ENCODE measurements around the gene DDX4.
A peak's percentile ranks its signal among the peaks of the same experiment; 100 is the strongest.
"Not testable (repeated sequence)": the region's sequence is repeated elsewhere in the genome, so short reads cannot be mapped to it uniquely, and the experiment has no call there.

DDX4 gene

DNA sequence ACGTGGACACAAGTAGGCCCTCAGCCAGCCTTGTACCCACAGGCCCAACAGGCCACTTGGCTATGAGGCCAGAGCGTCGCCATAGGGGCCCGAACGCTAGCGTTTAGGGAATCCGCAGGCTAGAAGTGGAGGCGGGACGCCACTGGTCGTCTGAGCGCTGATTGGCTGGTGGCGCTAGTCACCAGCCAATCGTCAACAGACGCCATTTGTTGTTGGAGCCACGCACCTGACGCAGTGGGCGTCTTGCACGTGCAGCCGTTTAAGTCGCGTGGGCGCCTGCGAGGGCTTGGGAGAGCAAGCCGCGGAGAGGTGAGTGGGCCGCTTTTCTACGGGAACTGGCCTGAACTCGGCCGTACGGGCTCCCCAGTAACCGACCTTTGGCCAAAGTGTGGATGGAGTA, at the start of gene DDX4:
DDX4 (plus strand) TSS at position 269 of the 400 bp plus-strand sequence. CDS start 903 bp downstream, outside the sequence.
- no peak for DNase-seq (ENCODE audit: low spot score)

GRCh38 chr5:55691265-55692105, 46.4 kb upstream of the DDX4 start:
- peak; percentile 42 for DNase-seq (ENCODE audit: low spot score)

DNA sequence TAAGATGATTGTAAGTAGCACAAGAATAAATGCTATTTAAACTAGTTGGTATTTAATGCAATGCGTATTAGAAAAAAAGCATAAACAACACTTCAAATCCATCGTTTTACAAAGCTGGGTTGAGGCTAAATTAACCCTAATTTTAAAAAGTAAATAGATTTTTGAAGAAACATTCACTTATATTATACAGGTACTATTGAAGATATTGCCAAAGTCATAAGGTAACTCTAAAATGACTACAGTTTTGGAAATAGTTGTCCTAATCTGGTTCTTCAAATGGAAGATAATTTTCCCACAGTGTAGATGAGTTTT, 45.8 kb upstream of the DDX4 start:
- DNase-seq (ENCODE audit: low spot score): no peak

DNA sequence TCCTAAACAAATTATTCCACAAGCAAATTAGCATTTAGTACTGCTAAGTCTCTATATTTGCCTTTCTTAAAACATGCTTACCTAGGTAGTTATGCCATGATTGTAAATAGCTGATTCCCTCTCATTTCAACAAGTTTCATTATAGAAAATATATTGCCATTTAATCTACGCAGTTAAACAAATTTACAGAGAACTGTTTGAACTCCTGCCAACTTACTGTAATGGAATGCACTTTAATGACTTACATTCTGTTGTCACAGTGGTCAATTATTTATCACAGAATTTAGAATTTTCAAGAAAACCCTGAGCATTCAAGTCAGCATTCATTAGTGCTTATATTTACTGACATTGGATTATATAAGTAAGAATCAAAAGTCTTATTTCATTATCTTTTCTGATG, 45.4 kb upstream of the DDX4 start:
- no peak for DNase-seq (ENCODE audit: low spot score)

DNA sequence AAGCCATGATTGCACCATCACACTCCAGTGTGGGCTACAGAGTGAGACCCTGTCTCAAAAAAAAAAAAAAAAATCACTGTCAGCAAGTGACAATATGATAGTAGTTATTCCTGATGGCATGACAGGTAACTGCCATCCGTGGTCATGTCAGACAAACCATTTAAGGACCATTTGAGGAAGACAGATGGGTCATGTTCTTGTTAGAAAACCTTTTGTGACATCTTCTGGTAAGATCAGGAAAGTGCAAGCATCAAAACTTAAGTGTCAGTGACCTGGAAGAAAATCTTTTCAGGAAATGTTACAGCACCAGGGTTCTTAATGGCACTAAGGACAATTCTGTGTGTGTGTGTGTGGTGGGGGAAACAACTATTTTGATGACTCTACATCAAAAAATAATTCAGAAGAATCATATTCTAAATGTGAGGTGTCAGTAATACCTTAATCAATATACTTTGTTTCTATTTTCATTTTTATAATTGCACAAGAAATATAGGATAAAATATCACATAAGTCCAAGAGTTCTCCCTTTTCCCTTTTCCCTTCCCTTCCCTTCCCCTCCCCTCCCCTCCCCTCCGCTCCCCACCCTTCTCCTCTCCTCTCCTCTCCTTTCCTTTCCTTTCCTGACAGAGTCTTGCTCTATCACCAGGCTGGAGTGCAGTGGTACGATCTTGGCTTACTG, 43.6 kb upstream of the DDX4 start:
- no peak for DNase-seq (ENCODE audit: low spot score)

- not testable (repeated sequence) for DNase-seq (ENCODE audit: low spot score)
Measured at GRCh38 chr5:55696704-55697103, 41.2 kb upstream of the DDX4 start.

DNA sequence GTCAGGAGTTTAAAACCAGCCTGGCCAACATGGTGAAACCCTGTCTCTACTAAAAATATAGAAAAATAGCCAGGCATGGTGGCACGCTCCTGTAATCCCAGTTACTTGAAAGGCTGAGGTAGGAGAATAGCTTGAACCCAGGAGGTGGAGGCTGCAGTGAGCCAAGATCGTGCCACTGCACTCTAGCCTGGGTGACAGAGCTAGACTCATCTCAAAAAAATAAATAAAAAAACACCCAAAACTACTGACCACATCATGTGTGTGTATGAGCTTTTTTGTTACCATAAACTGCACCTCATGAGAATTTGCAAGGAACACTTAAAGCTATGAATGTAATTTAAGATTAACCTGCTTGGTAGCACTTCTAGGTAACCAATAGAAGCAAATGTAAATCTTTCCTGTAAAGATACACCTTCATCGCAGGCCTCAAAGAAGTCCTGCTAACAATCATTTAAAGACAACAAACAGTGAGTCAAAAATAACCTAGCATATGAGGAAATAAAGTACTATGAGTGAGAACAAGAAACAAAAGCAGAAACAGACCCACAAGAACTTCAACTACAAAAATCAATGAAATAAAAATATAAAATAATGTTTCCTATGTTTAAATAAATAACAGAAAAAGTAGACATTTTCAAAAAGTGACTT, 38.7 kb upstream of the DDX4 start:
- DNase-seq (ENCODE audit: low spot score): no peak

GRCh38 chr5:55700745-55701144, 37.1 kb upstream of the DDX4 start:
- no peak for DNase-seq (ENCODE audit: low spot score)

DNA sequence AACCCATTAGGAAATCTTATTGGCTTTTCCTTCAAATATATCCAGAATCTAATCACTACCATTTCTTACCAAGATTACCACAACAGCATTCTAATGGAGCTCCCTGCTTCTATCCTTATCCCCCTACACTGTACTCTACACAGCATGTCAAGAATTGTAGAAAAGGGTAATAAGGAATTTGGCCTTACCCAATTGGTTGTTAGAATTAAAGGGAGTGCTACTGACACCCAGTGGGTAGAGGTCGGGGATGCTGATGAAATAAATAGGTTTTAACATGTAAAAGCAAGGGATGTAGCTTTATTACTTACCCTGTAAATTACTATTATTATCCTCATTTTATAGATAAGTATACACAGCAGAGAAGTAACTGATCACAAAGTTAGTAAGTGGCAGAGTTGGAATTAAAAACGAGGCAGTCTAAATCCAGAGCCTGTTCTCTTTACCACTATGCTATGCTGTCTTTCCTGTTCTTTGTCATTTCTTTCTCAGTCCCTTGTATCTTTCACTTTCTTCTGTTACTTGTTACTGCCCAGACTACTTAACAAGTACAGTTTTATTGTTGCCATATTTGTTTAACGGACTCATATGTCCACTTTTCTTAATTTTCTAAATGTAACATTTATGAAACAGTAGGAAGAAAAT, 36.3 kb upstream of the DDX4 start:
- no peak for DNase-seq (ENCODE audit: low spot score)

- no peak for DNase-seq (ENCODE audit: low spot score)
Measured at GRCh38 chr5:55702598-55703345, 35.1 kb upstream of the DDX4 start.

GRCh38 chr5:55706230-55706629, 31.6 kb upstream of the DDX4 start:
- no peak for DNase-seq (ENCODE audit: low spot score)

DNA sequence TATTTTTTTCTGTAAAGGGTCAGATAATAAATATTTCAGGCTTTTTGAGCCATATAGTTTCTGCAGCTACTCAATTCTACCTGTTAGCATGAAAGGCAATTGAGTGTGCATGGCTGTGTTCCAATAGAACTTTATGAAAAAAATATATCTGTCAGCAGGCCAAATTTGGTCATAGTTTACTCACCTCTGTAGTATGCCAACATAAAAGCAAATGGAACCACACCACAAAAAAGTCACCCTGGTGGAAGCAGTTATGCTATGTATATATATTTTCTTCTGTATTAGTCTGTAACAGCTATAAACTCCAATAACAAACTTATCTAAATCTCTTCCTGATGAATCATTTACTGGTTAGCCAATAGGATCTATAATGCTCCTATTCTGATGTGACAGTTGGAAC, 29.1 kb upstream of the DDX4 start:
- no peak for DNase-seq (ENCODE audit: low spot score)

DNA sequence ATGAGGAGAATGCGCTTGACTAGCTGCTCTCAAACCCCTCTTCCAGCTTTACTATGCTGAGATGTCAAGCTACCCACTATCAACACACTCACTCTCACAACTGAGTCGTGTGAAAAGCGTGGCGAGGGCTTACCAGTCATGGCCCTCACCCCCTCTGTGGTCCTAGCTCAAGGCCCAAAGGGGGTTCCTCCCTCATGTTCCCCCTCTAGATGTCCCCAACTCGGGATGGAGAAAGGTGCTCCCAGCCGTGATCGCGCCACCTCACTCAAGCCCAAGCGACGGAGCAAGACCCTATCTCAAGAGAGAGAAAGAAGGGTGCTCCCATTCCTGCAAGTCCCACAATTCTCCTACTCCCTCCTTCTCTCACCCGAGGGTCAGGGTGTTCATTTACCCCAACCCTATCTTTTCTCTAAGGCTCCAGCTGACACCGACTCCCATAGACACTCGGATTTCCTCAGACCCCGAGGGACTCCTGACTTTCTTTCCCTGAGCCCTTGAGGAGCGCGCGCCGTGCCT, 26.3 kb upstream of the DDX4 start:
- DNase-seq (ENCODE audit: low spot score): no peak

DNA sequence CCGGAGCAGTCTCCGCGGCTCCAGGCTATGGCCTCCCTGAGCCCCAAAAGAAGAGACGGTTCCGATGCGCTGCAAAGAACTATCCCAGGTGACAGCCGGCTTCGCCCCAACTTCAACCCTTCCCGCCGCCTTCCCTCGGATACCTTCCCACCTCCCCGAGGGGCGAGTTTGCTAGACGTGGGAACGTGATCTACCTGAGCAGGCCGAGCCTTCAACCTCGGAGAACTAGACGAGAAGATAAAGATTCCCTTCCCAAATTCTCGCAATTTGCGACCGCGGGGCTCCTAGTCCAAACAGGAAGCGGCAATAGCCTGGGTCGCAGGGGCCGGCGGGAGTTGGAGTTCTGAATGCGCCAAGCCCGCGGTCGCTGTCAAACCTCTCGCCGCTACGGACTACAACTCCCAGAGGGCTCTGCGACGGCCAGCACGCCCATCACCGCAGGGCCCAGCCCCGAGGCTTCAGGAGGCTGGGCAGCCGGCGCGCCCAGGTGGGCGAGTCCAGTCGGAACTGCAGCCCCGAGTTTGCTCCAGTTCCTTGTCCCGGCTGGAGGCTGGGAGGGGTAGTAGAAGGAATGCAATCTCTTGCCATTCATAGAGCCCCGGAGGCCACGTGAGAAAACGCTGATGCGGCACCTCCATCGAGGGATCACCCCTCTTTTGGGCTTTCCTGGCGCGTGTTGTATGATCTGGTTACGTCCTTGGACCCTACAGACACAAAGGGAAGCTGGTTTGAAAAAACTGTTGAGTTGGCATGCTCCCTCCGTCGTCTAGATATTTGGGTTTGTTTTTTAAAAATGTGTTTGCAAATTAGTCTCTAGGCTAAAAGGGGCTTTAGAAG, 25.6 kb upstream of the DDX4 start, which contains the start of gene SLC38A9:
SLC38A9 (minus strand) TSS at position 302 of the 837 bp plus-strand sequence. CDS start 14,366 bp downstream, outside the sequence.
- peak; percentile 92 for DNase-seq (ENCODE audit: low spot score)

DNA sequence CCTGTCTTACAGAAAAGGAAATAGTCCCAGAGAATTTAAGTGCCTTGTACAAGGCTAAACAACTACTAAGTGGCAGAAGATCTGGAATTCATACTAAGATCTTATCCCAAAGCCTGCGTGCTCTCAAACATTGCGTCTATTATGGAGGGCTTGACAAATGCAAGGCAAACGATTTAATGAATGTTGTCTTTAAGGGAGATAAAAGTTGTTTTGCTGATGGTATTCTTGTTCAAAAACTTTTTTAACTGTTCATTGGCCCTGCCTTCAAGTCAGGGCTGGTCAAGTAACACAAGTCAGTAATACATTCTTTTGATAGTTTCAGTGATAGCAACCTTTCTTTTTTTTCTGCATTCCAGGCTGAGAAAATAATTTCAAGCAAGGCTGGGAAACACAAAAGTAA, 24.0 kb upstream of the DDX4 start:
- no peak for DNase-seq (ENCODE audit: low spot score)

GRCh38 chr5:55714339-55714738, 23.5 kb upstream of the DDX4 start:
- DNase-seq (ENCODE audit: low spot score): no peak

DNA sequence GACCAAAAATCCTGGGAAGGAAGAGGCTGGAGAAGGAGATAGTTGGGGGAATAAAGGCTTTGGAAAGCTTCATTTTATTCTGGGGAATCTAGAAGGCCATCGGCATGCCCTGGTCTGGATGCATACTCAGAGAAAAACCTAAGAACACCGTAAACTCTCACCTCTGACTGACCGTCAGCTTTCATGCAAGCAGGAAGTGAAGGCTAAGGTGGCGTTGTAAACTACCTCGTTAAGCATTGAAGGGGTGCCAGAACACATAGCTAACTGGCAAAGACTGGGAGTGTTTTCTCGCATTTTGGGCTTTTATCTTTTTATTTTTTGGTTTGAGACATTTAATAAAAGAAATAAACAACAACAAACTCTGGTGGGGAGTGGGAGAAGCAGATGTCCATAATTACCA, 23.1 kb upstream of the DDX4 start:
- no peak for DNase-seq (ENCODE audit: low spot score)

- DNase-seq (ENCODE audit: low spot score): no peak
Measured at GRCh38 chr5:55715519-55716078, 22.3 kb upstream of the DDX4 start.

- not testable (repeated sequence) for DNase-seq (ENCODE audit: low spot score)
Measured at GRCh38 chr5:55719026-55719425, 18.8 kb upstream of the DDX4 start.

GRCh38 chr5:55720188-55720703, 17.6 kb upstream of the DDX4 start:
- no peak for DNase-seq (ENCODE audit: low spot score)
